HepG2 (cell line): ENCODE data around the gene NDUFS6. TPM values are rescaled to one million over a fixed set of nuclear protein-coding genes. Genes with fewer than 3 reads are reported as not detected.

Source experiments
- AGO1 ChIP-seq: fragments of 200-400 bp; formaldehyde crosslinking; IDR thresholded peaks from 2 replicates; pipeline ENCODE4 v1.6.1; 2017; ENCODE audit warnings: mild to moderate bottlenecking, low read depth, low read length, moderate library complexity; ENCODE audit not compliant: poor library complexity, severe bottlenecking
- ARID4A ChIP-seq: sonication (generic); formaldehyde crosslinking; IDR thresholded peaks from 2 replicates; pipeline ENCODE4 v1.5.0; 2020; ENCODE audit warnings: mild to moderate bottlenecking, missing genetic modification reagents, borderline replicate concordance
- HIVEP1 ChIP-seq: sonication (generic); formaldehyde crosslinking; IDR thresholded peaks from 2 replicates; pipeline ENCODE4 v1.4.0; 2020; ENCODE audit warnings: mild to moderate bottlenecking, missing genetic modification reagents
- KDM2A ChIP-seq: sonication (generic); formaldehyde crosslinking; IDR thresholded peaks from 2 replicates; pipeline ENCODE4 v1.4.0; 2020; ENCODE audit warnings: low read depth, missing genetic modification reagents, borderline replicate concordance
- PRMT3 ChIP-seq: sonication (generic); formaldehyde crosslinking; IDR thresholded peaks from 2 replicates; pipeline ENCODE4 v1.8.1; 2022; ENCODE audit warnings: low read depth, mild to moderate bottlenecking, moderate library complexity, missing genetic modification reagents, borderline replicate concordance
- RERE ChIP-seq: IDR thresholded peaks from 2 replicates; pipeline ENCODE4 v1.6.1; 2016; ENCODE audit warnings: low read depth, missing genetic modification reagents, missing compliant biosample characterization
- SMC3 ChIP-seq: IDR thresholded peaks from 2 replicates; pipeline ENCODE4 v1.6.1; 2011; ENCODE audit warnings: low read length, improper control_type of control experiment
- TEAD2 ChIP-seq: sonication (generic); formaldehyde crosslinking; IDR thresholded peaks from 2 replicates; pipeline ENCODE4 v1.9.0; 2021; ENCODE audit warnings: missing genetic modification reagents
- ZBTB46 ChIP-seq: sonication (generic); formaldehyde crosslinking; IDR thresholded peaks from 2 replicates; pipeline ENCODE4 v1.4.0; 2020; ENCODE audit warnings: mild to moderate bottlenecking, missing genetic modification reagents, borderline replicate concordance
- ZBTB49 ChIP-seq: sonication (generic); formaldehyde crosslinking; IDR thresholded peaks from 2 replicates; pipeline ENCODE4 v1.4.0; 2020; ENCODE audit warnings: missing genetic modification reagents, borderline replicate concordance
- ZKSCAN1 ChIP-seq: fragments of 150-350 bp; IDR thresholded peaks from 2 replicates; pipeline ENCODE4 v1.6.1; 2014; ENCODE audit warnings: low read length
- ZKSCAN5 ChIP-seq: sonication (generic); formaldehyde crosslinking; IDR thresholded peaks from 2 replicates; pipeline ENCODE4 v1.5.1; 2020; ENCODE audit warnings: mild to moderate bottlenecking, missing genetic modification reagents
- ZNF761 ChIP-seq: sonication (generic); formaldehyde crosslinking; conservative IDR thresholded peaks from 2 replicates; pipeline ENCODE4 v1.4.0; 2020; ENCODE audit warnings: mild to moderate bottlenecking, missing genetic modification reagents
- ZNF772 ChIP-seq: sonication (generic); formaldehyde crosslinking; IDR thresholded peaks from 2 replicates; pipeline ENCODE4 v1.5.0; 2020; ENCODE audit warnings: mild to moderate bottlenecking, missing genetic modification reagents
- polyA plus RNA-seq, 8 experiments: library from polyadenylated mRNA; depleted of rRNA in 3 of 8; stranded (reverse) in 7 of 8; unstranded in 1 of 8; fragments of >200 nt; fragmentation: Illumina TruSeq in 4 of 8; extraction: Trizol in 4 of 8; gene quantifications; 2 replicates each; pipeline versions ENCODE4 v1.2.1 to v1.2.3, GENCODE V29; 2011 to 2016; ENCODE audit warnings: low read depth in 4 of 8, missing spikeins in 1 of 8, mixed read lengths in 1 of 8; ENCODE audit not compliant: insufficient read depth in 1 of 8
- total RNA-seq, 5 experiments: library from RNA; depleted of rRNA; stranded (reverse); fragments of >200 nt; fragmentation: Illumina TruSeq; extraction: Trizol; gene quantifications; 2 replicates each; pipeline ENCODE4 v1.2.3, GENCODE V29; 2016; ENCODE audit warnings: low read depth in 1 of 5

Gene NDUFS6
- total and polyA plus RNA-seq, 2 of the 13 experiments (the other 11 are each of a cell fraction or from before 2014, with no cell fraction given) = 23.7 to 50.4 TPM

- no peak for TF ChIP-seq RERE (CRISPR knock-in tag)
- TF ChIP-seq KDM2A (CRISPR knock-in tag) = 0 out of 2 replicates have a peak, but pooled peaks have one; percentile 48
- no peak for TF ChIP-seq ZBTB49 (CRISPR knock-in tag)
- no peak for TF ChIP-seq TEAD2 (CRISPR knock-in tag)
- TF ChIP-seq ZBTB46 (CRISPR knock-in tag) = no peak
- no peak for TF ChIP-seq ZNF761 (CRISPR knock-in tag)
- no peak for TF ChIP-seq PRMT3
- no peak for TF ChIP-seq ZKSCAN1
- TF ChIP-seq ZKSCAN5 = no peak
- TF ChIP-seq AGO1 = no peak
- no peak for TF ChIP-seq HIVEP1
- no peak for TF ChIP-seq ARID4A (CRISPR knock-in tag)
- TF ChIP-seq ZNF772 = no peak
- peak; percentile 58 for TF ChIP-seq SMC3
Observed at GRCh38 chr5:1763548-1763911, 37.7 kb upstream of the NDUFS6 start (continued).
